ENCODE results near the gene METTL8.
"Not testable (repeated sequence)": the region's sequence is repeated elsewhere in the genome, so short reads cannot be mapped to it uniquely, and the experiment has no call there.

METTL8 gene

GRCh38 chr2:171430516-171431410 is 3.0 kb downstream of the METTL8 start:
- DNase-seq (ENCODE audit: low read depth) = no peak

- DNase-seq (ENCODE audit: low read depth) = not testable (repeated sequence)
Observed at GRCh38 chr2:171422710-171423495, 10.9 kb downstream of the METTL8 start.

DNA sequence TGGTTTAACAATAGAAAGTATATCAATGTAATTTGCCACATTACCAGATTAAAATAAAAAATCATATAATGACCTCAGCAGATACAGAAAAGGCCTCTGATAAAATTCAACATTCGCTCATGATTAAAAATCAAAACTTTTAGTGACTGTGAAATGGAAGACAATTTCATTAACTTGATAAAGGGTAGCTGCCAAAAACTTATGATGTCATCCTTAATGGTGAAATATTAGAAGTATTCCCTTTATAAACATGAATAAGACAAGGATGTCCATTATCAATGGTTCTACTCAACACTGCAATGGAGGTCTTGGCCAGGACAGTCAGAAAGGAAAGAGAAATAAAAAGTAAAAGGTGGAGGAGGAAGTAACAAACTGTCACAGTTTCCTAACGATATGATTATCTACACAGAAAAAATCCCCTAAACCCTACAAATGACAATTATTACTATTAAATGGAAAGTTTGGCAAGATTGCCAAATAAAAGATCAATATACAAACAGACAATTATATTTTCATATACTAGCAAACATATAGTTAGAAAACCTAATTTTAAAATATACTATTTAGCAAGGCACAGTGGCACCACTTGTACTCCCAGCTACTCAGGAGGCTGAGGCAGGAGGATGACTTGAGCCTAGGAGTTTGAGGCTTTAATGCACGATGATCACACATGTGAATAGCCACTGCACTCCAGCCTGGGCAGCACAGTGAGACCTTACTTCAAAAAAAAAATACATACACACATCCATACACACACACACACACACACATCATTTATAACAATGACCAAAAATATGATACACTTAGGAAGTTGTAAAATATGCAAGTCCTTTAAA is 12.8 kb downstream of the METTL8 start:
- DNase-seq (ENCODE audit: low read depth) = no peak

DNA sequence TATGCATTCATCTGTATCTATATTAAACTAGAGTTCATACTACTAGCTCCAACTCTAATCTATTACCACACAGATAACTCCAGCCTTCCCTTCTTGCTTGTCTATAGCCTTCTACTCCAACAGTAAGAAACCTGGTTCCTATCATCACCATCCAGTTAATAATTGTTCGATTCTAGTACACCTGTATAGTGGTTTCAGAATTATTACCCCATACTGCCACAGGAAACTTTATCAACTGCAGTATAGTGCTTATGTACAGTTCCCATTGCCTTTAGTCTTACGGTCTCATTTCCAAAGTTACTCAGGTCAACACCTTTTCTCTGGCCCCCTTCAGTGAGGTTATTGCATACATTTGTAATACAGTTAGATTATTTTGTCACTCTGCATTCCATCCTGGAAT is 14.5 kb downstream of the METTL8 start:
- no peak for DNase-seq (ENCODE audit: low read depth)

DNA sequence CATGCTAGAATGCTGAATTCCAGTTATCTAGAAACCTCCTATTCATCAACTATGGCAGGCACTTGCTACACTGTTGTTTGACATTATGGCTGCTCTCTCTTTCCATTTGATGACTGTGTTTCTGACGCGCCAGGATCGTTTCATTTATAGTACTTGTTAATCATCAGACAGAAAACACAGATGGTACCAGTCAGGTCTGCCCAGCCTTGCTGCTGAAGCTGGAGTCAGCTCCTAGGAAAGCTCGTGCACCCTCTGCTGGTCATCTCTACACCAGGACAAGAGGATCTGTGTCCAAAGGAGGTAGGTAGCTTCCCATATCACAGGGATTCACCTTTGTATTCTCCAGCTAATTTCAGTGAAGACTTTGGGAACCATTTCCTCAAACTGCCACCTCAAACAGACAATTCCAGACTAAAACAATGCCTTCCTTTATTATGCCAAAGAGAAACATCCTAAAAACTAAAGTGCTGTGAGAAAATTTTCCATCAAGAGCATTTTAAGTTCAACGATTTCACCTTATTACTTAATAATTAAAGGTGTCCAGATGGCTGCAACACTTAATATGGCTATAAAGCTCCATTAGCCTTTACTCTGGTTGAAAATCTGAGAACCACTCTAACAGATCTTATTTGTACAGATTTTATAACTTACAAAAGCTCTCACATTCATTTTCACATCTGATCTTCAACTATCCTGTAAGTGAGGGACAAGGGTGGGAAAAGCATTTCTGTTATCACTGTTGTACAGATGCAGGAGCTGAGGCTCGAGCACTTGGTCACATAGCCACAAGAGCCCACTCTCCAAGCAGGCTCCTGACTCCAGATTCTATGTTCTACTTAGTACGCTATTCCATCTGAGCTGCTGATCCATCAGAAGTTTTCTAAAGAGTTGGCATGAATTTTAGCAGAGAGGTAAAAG is 17.5 kb downstream of the METTL8 start:
- peak; percentile 56 for DNase-seq (ENCODE audit: low read depth)

DNA sequence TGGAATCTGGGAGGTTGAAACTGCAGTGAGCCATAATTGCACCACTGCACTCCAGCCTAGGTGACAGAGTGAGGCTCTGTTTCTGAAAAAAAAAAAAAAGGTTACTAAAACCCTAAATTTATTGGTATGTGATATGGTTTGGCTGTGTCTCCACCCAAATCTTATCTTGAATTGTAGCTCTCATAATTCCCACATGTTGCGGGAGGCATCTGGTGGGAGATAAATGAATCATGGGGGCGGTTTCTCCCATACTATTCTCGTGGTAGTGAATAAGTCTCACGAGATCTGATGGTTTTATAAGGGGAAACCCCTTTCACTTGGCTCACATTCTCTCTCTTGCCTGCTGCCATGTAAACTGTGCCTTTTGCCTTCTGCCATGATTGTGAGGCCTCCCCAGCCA is 19.1 kb downstream of the METTL8 start:
- DNase-seq (ENCODE audit: low read depth) = not testable (repeated sequence)

- no peak for DNase-seq (ENCODE audit: low read depth)
Observed at GRCh38 chr2:171412571-171413175, 21.1 kb downstream of the METTL8 start.

GRCh38 chr2:171411791-171412483 is 21.9 kb downstream of the METTL8 start:
- DNase-seq (ENCODE audit: low read depth) = no peak

GRCh38 chr2:171411214-171411613 is 22.6 kb downstream of the METTL8 start:
- no peak for DNase-seq (ENCODE audit: low read depth)

GRCh38 chr2:171410624-171411023 is 23.2 kb downstream of the METTL8 start:
- no peak for DNase-seq (ENCODE audit: low read depth)

DNA sequence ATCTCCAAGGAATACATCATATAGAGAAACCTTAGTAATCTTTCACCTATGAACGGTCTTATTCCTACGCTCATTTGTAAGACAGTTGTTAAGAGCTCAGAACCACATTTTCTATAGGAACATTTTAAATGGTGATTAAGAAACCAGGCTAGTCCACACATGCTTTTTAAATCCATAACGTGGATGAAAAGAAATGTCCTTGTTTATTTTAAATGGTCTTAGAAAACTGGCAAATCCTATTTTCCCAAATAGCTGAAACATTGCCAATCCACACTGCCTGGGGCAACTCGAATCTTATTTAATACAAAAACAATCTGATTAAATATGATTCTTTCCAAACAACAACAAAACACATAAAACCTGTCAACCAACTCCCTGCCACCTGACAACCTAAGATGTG is 23.7 kb downstream of the METTL8 start:
- DNase-seq (ENCODE audit: low read depth) = no peak

- DNase-seq (ENCODE audit: low read depth) = no peak
Observed at GRCh38 chr2:171409436-171409971, 24.3 kb downstream of the METTL8 start.

- DNase-seq (ENCODE audit: low read depth) = no peak
Observed at GRCh38 chr2:171407676-171408044, 26.1 kb downstream of the METTL8 start.

DNA sequence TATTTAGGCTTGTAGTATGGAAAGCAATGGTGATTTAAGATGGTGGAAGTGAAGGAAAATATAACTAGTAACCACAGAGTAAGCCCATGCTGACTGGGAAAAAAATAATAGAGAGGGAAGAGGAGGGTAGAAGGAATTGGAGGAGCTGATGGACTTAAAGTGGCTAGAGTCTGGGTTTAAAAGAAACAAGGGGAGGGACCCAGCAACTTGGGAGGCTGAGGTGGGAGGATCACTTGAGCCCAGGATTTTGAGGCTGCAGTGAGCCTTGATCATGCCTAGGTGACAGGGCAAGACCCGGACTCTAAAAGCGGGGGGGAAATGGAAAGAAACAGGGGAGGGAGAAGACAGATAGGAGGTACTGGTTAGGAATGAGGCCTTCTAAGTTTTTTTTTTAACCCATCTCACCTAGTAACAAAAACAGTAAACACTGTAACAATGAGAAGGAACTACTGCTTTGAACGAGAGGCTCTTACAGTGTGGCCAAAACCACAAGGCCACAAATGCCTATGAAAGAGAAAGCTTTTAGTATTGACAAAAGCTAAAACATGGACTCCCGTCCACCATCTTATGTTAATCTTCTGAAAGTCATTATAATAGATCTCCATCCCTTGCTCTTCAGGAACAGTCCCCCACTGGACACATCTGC is 26.6 kb downstream of the METTL8 start:
- DNase-seq (ENCODE audit: low read depth) = no peak

GRCh38 chr2:171406044-171406443 is 27.7 kb downstream of the METTL8 start:
- DNase-seq (ENCODE audit: low read depth) = no peak

DNA sequence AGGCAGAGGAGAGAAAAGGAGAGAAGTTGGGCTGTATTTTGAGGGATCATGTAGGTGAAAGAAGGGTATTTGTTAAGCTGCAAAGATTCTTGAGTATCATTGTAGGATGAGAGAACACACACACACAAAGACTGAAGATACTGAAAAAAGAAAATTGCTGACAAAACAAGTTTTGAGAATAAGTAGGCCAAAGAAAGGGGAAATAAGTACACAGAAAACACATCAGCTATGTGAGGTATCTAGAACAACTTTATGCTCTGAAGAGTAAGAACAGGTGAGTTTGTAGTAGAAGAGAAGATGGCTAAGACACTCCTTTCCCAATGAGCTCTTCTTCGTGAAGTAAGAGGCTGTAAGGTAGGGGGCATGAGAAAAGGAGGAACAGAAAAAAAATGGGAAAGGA is 28.2 kb downstream of the METTL8 start:
- DNase-seq (ENCODE audit: low read depth) = no peak

- DNase-seq (ENCODE audit: low read depth) = no peak
Observed at GRCh38 chr2:171404719-171405118, 29.1 kb downstream of the METTL8 start.

DNA sequence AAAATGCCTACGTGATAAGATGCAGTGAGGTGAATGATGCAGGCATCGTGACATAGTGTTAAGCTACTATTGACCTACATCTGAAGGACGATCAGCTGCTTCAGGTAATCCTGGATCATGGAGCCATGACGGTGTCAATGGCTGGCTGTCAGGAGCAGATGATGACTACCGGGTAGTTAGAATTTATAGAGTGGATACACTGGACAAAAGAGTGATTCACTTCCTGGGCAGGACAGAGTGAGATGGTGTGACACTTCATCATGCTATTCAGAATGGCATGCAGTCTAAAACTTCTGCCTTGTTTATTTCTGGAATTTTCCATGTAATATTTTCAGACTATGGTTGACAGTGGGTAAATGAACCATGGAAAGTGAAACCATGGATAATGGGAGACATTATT is 29.5 kb downstream of the METTL8 start:
- no peak for DNase-seq (ENCODE audit: low read depth)

GRCh38 chr2:171402906-171403580 is 30.7 kb downstream of the METTL8 start:
- no peak for DNase-seq (ENCODE audit: low read depth)

All from stimulated activated CD8-positive, alpha-beta memory T cell treated with anti-CD3 and anti-CD28 coated beads, Interleukin-4, amount 100 ng/mL, for 24 hours (primary cell).